Measurements from ENCODE around the gene TRABD.
"Not testable (repeated sequence)": the region's sequence is repeated elsewhere in the genome, so short reads cannot be mapped to it uniquely, and the experiment has no call there.

TRABD gene

DNA sequence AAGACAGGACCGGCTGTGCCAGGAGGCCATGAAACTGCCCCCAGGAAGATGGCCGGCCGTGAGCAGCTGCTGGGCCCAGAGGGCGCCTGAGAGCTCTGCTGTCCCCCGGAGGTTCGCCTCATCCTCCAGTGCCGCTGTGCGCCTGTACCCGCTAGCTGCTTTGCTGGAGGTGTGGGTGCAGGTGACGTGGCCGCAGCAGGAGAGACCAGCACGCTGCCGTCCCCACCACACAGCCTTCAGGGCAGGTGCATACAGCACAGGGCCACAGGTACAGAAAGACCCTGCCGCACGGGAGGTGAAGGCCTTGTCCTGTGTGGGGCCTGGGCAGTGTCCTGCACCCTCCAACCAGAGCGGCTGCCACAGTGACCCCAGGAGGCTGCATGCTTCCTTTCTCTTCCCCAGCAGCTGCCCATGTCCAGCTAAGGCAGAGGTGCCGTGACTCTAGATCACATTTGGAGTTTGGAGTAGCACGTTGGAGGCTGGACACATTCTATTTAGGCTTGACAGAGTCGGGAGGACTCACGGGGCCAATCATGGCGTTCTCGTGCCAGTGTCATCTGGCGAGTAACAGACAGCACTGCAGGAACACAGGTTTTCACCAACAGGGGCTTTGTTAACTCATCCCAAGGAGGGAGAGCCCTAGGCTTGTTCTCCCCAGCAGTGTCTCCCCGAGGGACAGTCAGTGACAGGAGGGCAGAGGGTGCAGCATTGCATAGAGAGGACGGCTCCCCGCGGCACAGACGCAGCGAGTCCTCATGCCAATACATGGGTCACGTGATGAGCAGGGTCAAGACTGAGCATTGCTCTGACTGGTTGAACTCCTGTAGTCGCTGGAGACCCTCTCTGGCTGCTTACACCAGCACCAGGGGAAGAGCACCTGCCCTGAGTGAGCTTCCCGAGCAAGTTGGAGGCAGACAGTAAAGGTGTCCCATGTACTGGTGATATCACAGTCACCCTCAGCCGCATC is 33.9 kb upstream of the TRABD start:
- DNase-seq (ENCODE audit: low read depth), result no peak

DNA sequence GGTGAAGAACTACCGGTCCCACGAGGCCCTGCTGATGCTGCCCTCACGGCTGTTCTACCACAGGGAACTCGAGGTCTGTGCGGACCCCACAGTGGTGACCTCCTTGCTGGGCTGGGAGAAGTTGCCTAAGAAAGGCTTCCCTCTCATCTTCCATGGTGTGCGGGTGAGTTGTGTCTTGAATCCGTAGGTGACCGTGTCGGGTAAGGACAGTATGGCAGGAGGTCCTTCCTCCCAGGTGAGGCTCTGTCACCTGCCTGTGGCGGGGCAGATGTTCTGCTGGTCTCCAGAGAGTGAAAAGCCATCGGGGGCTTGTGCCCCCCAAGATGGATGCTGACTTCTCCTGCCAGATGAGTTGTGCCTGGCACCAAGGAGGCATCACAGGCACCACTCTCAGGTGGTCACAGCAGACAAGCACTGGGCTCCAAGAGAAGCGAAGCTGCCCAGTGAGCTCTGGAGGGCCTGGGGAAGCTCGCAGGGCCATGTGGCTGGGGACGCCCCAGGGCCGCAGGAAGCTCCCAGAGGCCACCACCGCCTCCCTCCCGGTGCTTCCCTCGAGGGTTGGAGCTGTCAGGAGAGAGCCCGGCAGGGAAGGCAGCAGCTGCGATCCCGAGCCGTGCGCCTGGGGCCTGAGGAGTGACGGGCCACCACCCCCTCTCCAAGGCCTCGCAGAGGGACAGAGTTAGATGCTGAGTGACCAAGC is 32.5 kb upstream of the TRABD start:
- DNase-seq (ENCODE audit: low read depth), result no peak

DNA sequence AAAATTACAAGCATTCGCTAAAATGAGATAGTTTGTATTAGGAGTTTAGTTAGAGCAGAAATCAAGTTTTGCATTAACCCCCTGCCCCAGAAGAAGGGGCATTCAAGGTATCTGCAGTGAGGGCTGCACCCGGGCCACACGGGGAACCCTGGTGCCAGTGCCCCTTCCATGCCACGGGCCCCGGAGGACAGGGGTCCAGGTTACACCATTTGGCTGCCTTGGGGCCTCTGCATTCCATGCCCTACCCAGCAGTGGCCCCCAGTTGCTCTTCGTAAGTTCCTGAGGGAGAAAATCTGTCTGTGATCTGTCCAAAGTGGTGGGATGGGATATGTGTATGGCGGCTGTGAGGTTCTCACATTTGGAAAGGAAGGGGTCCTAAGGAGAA is 32.0 kb upstream of the TRABD start:
- no peak for DNase-seq (ENCODE audit: low read depth)

DNA sequence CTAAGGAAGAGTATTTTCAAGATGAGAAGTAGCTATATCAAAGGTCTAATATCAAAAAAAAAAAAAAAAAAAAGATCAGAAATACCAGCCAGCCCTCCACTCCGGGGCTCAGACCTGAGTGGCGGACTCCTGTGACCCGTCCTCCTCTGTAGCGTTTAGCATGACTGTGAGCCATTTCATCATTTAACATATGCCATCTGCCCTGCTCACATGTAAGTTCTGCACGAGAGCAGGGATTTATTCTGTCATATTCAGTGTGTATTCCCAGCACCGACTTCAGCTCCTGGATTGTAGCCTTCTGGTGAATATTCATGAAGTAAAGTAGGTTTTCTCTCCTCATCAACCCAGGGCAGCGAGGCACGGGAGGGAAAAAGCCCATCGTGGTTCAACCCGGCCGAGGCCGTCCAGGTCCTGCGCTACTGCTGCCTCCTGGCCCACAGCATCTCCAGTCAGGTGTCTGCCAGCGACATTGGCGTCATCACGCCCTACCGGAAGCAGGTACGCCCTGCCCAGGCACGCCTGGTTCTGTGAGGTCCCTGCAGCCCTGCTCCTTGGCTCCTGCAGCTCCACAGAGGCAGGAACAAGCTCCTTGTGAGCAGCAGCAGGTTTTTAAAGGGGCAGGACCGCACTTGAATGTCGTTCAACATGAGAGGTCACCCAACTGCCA is 27.9 kb upstream of the TRABD start:
- no peak for DNase-seq (ENCODE audit: low read depth)

DNA sequence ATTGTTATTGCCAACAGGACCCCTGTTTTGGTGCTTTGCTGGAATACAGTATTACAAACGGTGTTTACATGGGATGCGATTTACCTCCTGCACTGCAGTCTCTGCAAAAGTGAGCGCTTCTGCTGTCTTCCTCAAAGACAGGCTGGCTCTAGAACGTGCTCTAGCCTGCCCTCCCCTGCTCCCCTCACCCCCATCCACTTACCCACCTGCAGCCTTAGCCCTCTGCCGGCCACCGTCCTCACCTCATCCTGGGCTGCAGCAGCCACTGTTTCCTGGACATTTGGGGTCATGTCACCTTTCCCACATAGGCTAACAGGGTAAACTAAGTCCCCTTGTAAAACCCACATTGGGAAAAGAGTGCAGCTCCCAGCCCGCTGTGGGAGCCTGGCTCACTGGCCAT is 24.8 kb upstream of the TRABD start:
- no peak for DNase-seq (ENCODE audit: low read depth)

DNA sequence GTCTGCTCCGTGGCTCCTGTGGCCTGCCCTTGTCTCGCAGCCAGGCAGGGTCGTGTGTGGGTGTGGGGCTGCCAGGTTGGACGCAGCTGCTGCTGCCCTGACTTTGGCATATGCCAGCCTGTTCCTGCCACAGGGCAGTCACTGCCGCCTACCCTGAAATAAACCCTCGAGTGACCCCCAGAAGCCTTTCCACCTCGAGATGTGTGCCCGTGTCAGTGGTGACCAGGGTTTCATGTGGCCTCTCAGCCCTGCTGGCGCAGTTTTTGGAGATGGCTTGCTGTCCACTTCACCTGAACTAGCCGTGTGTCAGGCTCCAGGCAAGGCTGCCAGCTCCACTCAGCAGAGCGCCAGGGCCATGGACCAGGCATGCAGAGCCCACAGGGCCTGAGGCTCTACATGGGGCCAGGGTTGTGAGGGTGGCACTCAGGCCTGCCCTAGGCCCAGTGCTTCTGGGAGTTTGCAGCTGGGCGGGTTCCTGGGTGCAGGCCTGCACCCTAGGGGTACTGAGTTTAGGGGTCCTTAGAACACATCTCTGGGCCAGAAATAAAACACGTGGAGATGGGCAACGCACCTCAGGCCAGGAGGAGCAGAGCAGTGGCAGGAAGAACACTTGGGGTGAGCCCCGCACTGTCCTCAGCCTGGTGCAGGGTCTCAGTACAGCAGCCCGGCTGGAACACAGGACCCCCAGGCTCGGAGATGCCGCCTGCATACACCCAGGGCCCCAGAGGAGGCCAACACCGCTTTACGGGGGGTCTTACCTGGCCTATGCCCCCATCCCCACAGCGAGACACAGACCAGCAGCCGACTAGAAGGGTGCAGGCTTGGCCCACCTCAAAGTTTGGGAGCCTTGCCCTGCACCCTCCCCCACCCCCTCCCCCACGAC is 24.0 kb upstream of the TRABD start:
- DNase-seq (ENCODE audit: low read depth), result no peak

DNA sequence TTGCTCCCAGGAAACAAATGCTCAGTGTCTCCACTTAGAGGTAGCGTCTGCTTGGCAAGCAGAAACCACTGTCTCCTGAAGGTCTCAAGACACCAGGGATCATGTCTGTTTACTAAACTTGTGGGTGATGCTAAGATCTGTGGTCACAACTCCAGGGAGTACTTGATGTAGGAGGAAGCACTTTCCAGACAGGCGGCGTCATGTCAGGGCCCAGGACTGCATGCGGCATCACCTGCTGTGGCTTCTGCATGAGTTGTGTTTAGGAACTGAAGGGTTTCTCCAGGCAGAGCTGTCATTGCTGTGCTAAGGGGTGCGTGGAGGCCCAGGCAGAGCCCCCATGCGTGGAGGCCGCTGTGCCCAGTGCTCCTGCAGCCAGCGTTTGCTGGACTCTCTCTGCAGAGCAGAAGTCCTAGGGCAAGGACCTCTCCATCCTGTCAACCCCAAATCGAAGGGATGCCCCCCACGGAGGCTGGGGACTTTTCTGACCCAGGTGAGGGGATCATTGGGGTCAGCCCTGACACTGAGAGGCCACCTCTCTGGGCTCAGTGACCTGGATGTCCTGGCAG is 23.2 kb upstream of the TRABD start:
- no peak for DNase-seq (ENCODE audit: low read depth)

DNA sequence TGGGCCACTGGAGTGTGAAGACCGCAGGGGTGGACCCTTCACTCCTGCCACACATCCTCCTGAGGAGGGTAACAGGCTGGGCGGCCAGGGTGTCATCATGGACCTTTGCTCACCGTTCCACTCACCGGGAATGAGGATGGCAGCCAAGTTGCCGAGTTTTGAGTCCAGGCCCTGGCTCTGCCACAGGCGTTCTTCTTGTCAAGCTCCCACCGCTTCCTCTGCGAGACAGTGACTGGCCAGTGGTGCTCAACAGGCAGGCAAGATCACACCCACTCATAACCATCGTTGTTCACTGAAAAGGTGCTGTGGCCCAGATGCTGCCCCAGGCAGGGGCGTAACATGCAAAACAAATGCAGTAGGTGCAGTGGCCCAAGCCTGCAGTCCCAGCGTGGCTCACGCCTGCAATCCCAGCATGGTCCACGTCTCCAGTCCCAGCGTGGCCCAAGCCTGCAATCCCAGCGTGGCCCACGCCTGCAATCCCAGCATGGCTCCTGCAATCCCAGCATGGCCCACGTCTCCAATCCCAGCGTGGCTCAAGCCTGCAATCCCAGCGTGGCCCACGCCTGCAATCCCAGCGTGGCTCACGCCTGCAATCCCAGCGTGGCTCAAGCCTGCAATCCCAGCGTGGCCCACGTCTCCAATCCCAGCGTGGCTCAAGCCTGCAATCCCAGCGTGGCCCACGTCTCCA is 20.1 kb upstream of the TRABD start:
- no peak for DNase-seq (ENCODE audit: low read depth)

DNA sequence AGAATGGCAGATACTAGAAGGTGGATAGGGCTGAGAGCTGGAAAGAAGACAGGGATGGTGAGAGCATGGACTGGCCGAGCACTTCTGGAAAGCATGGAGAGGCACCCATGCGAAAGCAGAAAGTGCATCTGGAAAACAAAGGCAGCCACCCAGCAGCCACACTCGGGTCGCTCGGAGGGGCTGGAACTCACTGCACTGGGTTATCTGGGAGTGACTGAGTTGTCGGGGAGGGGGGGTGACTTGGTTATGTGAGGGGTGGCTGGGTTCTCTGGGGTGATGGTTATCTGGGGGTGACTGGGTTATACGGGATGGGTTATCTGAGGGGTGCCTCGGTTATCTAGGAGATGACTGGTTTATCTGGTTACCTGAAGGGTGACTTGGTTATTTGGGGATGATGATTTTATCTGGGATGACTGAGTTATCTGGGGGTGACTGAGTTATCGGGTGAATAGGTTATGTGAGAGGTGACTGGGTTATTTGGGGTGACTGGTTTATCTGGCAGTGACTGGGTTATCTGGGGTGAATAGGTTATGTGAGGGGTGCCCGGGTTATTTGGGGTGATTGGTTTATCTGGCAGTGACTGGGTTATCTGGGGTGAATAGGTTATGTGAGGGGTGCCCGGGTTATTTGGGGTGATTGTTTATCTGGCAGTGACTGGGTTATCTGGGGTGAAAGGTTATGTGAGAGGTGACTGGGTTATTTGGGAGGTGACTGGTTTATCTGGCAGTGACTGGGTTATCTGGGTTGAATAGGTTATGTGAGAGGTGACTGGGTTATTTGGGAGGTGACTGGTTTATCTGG is 17.8 kb upstream of the TRABD start:
- no peak for DNase-seq (ENCODE audit: low read depth)

DNA sequence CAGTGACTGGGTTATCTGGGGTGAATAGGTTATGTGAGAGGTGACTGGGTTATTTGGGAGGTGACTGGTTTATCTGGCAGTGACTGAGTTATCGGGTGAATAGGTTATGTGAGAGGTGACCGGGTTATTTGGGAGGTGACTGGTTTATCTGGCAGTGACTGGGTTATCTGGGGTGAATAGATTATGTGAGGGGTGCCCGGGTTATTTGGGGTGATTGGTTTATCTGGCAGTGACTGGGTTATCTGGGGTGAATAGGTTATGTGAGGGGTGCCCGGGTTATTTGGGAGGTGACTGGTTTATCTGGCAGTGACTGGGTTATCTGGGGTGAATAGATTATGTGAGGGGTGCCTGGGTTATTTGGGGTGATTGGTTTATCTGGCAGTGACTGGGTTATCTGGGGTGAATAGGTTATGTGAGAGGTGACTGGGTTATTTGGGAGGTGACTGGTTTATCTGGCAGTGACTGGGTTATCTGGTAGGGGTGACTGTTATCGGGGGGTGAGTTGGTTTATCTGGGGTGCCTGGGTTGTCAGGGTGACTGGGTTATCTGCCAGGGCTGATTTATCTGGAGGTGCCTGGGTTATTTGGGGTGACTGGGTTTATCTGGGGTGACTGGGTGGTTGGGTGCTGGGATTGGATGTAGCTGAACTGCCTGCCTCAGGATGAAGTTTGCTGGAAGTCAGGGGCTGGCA is 17.1 kb upstream of the TRABD start:
- not testable (repeated sequence) for DNase-seq (ENCODE audit: low read depth)

DNA sequence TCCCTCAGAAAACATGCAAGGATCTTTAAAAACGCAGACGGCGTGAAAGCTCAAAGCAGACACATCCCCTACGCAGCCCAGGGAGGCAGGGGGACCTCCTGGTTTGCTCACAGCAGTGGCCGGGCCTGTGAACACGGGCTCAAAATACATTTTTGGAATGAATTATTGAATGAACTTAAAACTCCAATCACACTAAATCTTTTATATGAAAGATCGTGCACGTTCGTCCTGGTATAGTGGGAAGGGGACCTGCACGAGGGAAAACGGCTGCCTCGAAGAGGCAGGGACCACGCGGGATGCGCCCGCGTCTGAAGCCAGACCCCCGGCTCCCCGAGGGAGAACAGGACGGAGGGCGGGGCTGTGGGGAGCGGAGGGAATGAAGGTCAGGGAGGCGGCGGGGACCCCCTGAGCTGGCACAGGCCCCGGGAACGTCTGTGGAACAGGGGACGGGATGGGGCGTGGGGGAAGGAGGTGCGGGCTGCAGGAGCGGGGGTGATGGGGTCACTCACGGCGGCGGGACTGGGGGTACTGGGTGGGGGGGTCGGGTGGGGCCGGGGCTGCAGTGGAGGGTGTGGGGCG is 16.4 kb upstream of the TRABD start:
- no peak for DNase-seq (ENCODE audit: low read depth)

DNA sequence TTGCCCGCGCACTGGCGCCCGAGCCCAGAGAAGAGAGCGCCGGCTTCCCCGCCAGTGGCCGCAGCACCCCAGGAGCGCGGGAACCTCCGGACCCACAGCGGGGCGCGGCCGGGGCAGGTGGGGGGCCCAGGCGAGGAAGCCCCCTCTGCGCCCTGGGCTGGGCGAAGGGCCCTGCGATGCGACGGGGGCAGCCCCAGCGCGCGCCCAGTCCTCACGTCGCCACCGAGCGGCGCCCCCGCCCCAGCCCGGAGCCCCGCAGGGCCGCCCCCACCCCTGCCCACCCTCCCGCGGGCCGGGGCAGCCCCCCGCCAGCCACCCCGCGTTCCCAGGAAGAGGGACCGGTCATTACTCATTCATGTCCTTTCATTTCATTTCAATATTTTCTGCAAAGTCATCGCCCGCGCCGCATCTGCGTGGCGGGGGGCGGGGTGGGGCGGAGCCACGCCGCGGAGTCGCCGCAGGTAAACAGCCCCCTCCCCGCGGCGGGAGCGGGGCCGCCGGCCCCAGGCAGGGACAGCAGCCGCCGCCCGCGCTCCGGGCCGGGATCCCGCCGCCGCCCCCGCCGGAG is 15.9 kb upstream of the TRABD start:
- peak; percentile 31 for DNase-seq (ENCODE audit: low read depth)

DNA sequence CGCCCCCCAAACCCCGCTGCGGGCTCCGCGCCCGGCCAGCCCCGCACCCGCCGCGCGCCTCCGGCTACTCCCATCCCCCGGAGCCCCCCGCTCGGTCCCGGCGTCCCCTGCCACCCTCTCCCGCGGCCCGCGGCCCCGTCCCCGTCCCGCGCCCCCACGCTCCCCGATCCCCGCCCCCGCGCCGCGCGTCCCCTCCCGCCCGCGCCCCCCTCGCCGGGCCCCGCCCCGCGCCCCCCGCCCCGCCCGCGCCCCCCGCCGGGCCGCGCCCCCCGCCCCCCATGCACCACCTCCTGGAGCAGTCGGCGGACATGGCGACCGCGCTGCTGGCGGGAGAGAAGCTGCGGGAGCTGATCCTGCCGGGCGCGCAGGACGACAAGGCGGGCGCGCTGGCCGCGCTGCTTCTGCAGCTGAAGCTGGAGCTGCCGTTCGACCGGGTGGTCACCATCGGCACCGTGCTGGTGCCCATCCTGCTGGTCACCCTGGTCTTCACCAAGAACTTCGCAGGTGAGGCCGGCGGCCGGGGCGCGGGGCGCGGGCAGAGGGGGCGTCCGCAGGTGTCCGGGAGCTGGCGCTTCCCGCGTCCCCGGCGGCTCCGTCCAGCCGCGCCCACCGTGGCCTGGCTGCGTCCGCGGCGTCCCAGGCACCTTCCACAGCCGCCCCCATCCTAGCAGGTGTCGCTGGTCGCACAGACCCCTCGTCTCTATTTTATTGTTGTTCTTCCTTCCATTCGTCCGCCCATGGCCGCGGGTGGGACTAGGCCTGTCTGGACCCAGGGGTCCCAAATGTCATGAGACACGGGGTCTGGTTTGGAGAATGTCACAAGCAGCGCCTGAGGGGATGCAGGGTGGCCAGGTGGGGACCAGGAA is 15.0 kb upstream of the TRABD start, which contains the start of gene PANX2:
Gene PANX2, plus strand, starts transcription at position 279 of the 866 bp plus-strand sequence. Its CDS starts 0 bp downstream, at position 279.
- DNase-seq (ENCODE audit: low read depth), result no peak

DNA sequence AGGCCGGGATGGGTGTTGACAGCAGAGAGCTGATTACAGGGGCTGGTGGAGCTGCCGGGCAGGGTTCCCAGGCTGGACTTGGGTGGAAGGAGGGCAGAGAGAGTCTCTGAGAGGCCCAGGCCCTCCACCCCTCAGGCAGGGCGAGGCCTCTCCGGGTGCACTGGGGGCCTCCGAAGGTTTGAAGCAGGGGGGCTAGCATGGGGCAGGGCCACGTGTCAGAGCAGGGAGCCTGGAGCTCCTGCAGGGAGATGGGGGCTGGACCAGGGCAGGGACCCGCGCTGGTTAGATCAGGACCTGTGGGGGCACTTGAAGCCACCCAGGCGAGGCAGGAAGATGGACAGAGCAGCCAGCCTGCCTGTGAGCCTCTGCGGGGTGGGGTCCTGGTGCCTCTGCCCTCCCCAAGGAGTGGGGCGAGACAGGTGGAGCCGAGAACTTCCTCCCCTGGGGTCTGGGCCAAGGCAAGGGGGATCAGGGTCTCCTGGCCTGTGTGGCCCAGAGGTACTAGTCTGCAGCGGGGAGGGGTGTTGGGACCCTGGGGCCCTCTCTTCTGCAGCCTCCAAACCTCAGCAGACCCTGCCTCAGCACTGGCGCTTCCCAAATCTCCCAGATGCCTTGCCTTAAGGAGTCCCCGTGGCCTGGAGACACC is 14.3 kb upstream of the TRABD start:
- DNase-seq (ENCODE audit: low read depth), result no peak

DNA sequence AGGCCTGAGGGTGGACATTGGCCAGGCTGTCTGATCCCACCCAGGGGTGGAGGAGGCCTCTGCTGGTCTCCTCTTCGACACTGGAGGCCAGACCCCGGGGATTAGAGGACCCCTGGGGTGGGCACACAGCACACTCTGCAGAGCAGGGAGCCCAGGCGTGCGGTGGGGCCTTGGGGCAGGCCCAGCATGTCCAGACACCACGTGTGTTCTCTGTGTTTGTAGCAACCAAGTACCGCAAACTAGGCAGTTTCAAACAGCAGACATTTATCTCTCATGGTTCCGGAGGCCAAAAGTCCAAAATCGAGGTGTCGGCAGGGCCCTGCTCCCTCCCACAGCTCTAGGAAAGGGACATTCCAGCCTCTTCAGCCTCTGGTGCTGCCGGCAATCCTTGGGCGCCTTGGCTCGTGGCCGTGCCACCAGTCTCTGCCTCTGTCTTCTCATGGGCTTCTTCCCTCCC is 13.7 kb upstream of the TRABD start:
- DNase-seq (ENCODE audit: low read depth), result no peak

DNA sequence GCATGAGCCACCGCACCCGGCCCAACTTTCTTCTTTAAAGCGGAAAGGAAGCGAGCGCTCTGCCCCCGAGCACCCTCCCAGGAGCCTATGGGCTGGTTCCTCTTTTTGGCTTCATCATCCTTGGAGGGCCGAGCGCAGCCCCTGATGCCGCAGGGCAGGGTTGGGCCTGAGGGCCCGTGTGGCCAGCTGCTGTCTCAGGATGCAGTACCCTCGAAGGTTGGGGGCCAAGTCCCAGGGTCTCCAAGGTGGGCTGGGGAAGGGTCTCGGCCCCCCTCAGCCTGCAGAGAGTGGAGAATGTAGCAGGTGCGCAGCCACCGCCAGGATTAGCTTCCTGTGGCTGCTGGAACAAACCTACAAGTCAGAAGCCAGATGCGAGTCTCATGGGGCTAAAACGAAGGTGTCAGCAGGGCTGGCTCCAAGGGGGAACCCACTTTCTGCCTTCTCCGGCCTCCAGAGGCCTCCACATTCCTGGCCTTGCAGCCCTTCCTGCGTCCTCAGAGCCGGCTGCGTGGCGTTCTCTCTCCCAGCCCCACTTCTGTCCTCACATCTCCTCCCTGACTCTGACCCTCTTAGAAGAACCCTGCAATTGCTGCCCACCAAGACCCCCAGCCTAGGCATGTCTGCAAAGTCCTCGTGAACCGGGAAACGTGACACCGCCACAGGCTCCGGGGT is 12.3 kb upstream of the TRABD start:
- DNase-seq (ENCODE audit: low read depth), result no peak

Data from stimulated activated CD8-positive, alpha-beta memory T cell treated with anti-CD3 and anti-CD28 coated beads, Interleukin-12 subunit alpha, Interleukin-12 subunit beta, amount 100 ng/mL, for 4 hours (primary cell).